HCEC 1CT (cell line): ENCODE measurements around the gene CKAP4.

Source experiments
- DNase-seq: peaks from one replicate; pipeline ENCODE4 v3.0.0-alpha.2; 2017

Gene CKAP4

DNA sequence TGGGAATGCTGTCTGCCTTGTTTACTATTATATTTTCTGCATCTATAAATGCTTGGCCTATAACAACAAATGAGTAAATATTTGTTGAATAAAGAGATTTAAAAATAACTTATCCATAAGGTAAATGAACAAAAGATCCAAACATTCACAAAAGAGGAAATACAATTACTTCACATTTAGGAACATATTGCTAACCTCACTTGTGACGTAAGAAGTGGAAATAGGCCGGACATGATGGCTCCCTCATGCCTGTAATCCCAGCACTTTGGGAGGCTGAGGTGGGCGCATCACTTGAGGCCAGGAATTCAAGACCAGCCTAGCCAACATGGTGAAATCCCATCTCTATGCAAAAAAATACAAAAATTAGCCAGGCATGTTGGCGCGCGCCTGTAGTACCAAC, 25.7 kb upstream of the CKAP4 start:
- no peak for DNase-seq

DNA sequence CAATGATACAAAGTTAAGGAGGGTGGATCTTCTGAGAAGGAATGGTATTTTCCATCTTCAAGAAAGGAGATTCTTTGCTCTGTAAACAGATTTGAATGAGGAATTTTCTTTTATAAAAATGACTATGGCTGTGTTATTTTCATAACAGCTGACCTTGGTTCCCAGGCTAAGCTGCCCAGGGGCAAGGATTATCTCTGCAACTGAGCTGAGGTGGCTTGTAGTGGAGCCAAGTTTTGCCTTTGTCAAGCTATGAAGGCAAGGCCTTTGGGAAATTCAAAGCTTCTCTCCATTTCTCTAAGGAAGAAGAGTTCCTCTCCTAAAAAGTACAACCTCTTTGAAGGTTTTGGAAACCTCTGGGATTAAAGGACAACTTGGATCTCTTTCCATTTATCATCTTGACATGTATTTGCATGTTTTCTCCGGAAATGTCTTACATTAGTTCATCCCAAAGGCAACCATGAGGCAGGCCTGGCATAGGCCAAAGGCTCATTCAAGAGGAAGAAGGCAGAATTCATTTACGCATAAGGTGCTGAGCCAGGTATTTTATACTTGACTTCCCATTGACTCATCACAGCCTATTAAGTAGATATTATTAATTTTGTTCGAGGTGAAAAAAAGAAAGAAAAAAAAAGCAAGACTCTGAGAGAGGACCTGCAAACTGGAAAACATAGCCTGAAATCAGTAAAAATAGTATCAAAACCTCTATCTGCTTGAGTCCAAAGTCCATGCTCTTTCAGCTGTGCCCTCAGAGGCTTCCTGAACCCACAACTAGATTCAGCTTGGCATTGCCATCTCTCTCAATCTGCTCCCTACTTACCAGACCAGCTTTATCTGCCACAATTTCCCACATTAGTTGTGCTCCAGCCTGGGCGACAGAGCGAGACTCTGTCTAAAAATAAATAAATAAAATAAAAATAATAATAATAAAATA, 24.0 kb upstream of the CKAP4 start:
- no peak for DNase-seq

- DNase-seq, result no peak
Observed at GRCh38 chr12:106269150-106269771, 21.4 kb upstream of the CKAP4 start.

DNA sequence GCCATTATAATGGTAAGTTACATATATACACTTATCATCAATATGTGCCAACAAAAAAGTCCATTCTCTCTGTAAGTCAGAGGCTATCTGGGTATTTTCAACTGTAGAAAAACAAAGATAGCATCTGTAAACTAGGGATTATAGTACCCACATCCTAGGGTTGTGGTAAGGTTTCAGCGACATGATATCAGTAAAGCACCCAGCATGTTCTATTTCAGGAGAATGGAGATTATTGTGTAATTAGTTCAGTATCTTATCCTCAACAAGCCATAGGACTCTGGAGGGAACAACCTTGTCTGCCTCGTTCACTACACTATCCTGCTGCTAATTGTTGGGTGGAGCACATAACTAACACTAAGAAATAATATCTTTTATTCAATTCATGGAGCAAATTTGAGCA, 19.7 kb upstream of the CKAP4 start:
- no peak for DNase-seq

- DNase-seq, result no peak
Observed at GRCh38 chr12:106265116-106265515, 17.3 kb upstream of the CKAP4 start.

- no peak for DNase-seq
Observed at GRCh38 chr12:106258935-106259334, 11.1 kb upstream of the CKAP4 start.

DNA sequence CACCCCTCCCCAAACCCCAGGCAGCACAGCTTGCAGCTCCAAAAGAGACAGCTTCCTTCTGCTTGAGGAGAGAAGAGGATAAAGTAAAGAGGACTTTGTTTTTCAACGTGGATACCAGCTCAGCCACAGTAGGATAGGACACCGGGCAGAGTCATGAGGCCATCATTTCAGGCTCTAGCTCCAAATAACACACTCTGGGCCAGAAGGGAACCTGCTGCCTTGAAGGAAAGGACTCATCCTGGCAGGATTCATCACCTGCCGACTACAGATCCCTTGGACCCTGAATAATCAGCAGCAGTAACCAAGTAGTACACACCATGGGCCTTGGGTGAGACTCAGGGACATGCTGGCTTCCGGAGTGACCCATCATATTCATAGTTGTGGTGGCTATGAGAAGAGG, 10.4 kb upstream of the CKAP4 start:
- no peak for DNase-seq

DNA sequence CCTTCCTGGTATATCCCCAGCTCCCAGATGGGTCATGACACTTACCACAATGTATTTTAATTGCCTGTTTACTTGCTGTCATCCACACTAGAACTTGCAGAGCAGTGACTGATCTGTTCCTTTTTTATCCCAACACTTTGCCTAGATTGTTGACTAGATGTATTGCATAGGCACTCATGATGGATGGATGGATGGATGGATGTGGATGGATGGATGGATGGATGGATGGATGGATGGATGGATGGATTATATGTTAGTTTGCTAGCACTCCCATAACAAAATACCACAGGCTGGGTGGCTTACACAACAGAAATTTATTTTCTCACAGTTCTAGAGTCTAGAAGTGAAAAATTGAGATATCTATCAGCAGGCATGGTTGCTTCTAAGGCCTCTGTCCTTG, 8.7 kb upstream of the CKAP4 start:
- no peak for DNase-seq

GRCh38 chr12:106255952-106256351, 8.1 kb upstream of the CKAP4 start:
- DNase-seq, result no peak

DNA sequence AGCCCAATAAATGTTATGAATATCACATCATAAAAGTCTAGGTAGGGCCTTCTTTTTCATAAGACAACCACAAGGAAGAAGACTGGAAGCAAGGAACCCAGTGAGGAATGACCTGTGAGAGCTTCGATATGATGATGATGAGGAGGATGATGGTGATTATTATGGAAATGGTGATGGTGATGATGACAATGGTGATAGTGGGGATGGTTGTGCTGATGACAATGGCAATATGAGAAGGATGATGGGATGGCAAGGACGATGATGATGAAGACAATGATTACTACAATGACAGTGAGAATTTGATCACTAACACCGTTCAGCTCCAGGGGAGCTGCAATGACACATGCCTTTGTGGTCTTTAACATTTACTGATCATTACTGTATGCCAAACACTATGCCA, 7.7 kb upstream of the CKAP4 start:
- DNase-seq, result no peak

- DNase-seq, result no peak
Observed at GRCh38 chr12:106254724-106255123, 6.9 kb upstream of the CKAP4 start.

- peak; percentile 5 for DNase-seq
Observed at GRCh38 chr12:106251631-106252455, 4.0 kb upstream of the CKAP4 start.

DNA sequence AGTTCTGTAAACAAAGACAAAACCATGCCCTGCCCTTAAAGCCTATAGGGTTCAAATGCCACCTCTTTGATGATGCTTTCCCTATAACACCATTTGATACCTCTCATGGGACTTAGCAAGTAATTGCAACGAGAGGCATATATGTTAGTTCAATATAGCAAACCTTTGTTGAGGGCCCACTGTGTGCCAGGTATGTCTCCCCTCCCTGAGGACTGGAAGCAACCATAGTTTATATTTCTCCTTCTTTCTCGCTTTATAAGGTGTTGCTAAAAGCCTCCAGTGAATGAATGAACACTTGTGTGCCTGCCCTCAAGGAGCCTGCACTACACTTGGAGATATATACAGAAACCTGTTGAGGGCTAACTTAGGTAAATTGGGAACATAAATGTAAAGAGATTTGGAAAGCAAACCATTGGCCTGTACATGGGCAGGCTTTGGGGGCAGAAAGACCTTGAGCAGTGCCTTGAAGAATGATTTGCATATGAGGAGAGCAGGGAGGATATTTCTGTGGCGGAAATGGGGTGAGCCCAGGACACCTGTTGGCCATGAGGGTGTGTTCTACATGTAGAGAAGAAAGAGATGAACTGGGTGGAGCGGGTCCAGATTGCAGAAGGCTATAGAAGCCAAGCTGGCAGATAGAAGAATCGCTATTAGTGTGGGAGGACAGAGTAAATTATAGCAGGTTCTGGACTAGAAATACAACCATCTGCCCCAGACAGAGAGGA, 1.8 kb upstream of the CKAP4 start:
- no peak for DNase-seq

GRCh38 chr12:106248846-106249371, 1.1 kb upstream of the CKAP4 start:
- DNase-seq, result peak; percentile 28

GRCh38 chr12:106248312-106248845, 559 bp upstream of the CKAP4 start:
- DNase-seq, result peak; percentile 51

- DNase-seq, result peak; percentile 58
Observed at GRCh38 chr12:106246891-106247673, 738 bp downstream of the CKAP4 start.

DNA sequence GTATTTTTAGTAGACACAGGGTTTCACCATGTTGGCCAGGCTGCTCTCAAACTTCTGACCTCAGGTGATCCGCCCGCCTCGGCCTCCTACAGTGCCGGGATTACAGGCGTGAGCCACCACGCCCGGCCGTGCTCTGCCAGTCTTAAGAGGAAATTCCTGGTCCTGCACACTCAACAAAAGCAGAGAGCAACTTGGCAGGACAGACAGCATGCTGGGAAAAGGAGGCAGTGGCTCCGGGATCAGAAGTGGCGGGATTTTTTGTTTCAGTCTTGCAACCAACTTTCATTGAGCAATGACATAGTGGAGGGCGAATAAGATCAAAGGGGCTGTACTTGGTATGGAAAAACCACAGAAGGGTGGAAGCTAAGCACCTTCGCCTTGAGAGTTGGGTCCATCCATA, 2.1 kb downstream of the CKAP4 start:
- peak; percentile 71 for DNase-seq

DNA sequence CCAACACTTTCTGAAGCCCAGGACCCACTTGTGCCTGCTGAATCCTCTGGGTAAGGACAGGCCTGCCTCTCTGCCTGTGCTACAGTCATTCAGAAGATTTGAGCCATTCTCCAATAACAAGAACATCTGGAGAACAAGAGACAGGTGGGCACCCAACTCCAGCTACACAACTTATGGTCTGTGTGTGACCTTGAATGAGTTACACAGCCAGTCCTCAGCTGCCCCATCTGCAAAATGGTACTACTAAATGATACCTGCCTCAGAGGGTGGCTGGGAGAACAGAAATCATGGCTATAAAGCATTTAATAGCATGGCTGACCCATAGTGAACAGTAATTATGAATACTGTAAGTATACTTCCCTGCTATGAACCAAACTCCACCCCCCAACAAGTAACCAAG, 4.2 kb downstream of the CKAP4 start:
- no peak for DNase-seq

- no peak for DNase-seq
Observed at GRCh38 chr12:106240821-106241220, 7.0 kb downstream of the CKAP4 start.

GRCh38 chr12:106239951-106240335, 7.9 kb downstream of the CKAP4 start:
- DNase-seq, result no peak

- DNase-seq, result no peak
Observed at GRCh38 chr12:106239241-106239950, 8.4 kb downstream of the CKAP4 start.
